HG02970 (cell line): ENCODE measurements around the gene SHISA7.

Experiments
- ATAC-seq: cut with Tn5 transposase; IDR thresholded peaks from one replicate; pipeline ENCODE4 v1.9.1; 2021; ENCODE audit warnings: mild to moderate bottlenecking, moderate library complexity, moderate number of reproducible peaks; ENCODE audit not compliant: unreplicated experiment, low FRiP score

SHISA7 gene

GRCh38 chr19:55464039-55464661, 21.1 kb upstream of the SHISA7 start:
- ATAC-seq: no peak

DNA sequence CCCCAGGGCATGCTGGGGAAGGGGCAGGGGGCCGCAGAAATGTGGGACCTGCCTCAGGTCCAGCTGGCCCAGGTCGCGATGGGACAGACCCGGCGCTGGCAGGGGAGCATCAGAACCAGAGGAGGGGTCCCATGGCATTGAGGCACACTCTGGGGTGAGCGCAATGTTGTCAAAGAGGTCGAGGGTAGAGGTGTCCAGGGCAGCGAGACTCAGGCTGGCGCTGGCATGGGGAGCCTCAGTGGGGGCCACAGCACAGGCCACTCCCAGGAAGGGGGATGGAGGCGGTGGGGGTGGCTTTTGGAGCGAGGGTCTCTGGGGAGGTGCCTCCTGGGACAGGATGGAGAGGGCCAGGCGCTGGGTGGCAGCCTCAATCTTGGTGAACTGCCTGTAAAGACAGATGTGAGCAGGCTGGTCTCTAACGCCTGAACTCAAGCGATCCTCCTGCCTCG, 20.5 kb upstream of the SHISA7 start:
- no peak for ATAC-seq

GRCh38 chr19:55462722-55463121, 19.6 kb upstream of the SHISA7 start:
- ATAC-seq: no peak

DNA sequence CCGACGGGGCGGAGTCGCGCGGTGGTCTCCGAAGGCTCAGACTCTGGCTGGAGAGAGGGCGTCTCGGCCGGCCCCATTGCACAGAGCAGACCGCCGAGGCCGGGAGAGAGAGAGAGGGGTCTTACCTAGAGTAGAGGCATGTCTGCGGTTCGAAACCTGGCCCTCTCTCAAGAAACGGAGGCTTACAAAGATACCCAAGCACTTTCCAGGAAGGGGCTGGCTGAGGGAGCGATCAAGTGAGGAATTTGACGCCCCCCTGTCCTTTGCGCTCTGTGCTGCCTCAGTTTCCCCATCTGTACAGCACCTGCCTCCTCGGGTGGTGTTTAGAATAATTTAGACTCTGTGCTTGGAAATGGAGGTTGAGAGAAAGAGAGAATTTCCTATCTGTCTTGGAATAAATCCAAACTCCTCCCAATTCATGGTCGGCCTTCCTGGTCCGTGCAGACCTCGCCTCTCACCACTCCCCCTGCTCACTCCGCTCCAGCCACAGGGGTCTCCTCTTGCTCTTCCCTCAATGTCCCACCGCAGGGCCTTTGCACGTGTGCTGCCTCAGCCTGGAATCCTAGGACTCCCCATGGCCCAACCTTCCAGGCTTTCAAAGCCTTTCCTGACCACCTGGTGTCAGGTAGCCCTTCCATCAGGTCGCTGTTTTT, 19.0 kb upstream of the SHISA7 start:
- ATAC-seq: no peak

GRCh38 chr19:55461259-55461973, 18.3 kb upstream of the SHISA7 start, which contains the start of gene ISOC2:
ISOC2 (minus strand) TSS chr19:55461642; CDS start chr19:55456486, 5,156 bp downstream.
- ATAC-seq: peak; percentile 90

GRCh38 chr19:55460670-55461258, 17.7 kb upstream of the SHISA7 start:
- ATAC-seq: no peak

- ATAC-seq: no peak
These were observed 17.0 kb upstream of the SHISA7 start for GRCh38 chr19:55459950-55460657.

DNA sequence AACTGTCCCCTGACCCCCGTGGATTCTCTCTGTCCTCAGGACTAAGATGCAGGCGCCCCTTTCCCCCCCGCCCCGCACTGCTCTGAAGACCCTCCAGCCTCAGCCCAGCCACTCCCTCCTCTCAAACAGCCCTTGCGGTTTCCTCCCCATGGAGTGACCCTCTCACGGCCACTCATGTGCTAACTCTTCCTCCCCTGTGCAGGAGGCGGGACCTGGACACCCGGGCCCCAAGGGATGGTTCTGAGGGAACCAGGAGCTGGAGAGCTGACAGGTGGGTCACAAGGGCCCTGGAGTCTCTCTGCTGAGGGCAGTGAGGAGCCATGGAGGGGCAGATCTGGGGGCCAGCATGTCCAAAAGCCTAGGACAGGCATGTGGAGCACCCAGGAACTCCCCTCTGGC, 16.4 kb upstream of the SHISA7 start:
- no peak for ATAC-seq

DNA sequence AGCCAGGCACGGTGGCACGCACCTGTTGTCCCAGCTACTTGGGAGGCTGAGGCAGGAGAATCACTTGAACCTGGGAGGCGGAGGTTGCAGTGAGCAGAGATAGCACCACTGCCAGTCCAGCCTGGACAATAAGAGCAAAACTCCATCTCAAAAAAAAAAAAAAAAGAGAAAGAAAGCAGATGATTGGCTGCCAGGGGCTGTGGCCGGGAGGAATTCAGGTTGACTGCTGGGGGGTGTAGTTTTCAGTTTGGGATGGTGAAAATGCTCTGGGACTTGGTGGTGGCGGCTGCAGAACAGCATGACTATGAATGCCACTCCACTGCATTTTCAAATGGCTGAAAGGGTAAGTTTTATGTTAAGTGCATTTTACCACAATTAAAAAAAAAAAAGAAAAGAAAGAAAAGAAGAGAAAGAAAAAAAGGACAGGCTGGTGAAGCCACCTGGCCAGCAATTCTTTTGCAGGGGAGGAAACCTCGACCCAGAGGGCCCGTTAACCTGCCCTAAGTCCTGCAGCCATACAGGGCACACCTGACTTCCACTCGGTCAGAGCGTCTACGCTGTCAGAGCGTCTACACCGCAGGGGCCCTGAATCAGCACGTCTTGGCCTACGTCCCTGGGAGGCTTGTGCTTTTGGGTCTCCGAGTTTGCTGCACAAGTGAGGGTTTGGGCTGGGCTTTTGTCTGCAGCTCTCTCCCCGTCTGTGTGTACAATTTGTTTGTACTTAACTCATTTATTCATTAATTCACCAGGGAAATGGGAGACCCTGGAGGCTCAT, 14.8 kb upstream of the SHISA7 start:
- ATAC-seq: no peak

DNA sequence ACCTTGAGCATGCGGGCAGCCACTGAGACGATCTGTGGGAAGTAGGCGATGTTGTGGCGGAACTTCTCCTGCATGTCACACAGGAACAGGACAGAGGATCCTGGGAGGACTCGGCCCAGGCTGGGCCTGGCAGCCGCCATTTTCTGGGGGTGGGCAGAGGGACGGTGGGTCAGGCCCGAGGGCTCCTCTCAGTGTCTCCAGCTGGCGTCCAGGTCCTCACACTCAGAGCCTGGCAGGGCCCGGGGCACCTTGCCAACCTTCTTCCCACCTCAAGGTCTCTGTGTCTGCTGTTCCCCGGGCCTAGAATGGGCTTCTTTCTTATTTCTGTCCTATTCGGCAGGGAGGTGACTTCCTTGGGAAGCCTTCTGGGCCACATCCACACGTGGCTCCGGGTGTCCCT, 13.2 kb upstream of the SHISA7 start:
- ATAC-seq: no peak

DNA sequence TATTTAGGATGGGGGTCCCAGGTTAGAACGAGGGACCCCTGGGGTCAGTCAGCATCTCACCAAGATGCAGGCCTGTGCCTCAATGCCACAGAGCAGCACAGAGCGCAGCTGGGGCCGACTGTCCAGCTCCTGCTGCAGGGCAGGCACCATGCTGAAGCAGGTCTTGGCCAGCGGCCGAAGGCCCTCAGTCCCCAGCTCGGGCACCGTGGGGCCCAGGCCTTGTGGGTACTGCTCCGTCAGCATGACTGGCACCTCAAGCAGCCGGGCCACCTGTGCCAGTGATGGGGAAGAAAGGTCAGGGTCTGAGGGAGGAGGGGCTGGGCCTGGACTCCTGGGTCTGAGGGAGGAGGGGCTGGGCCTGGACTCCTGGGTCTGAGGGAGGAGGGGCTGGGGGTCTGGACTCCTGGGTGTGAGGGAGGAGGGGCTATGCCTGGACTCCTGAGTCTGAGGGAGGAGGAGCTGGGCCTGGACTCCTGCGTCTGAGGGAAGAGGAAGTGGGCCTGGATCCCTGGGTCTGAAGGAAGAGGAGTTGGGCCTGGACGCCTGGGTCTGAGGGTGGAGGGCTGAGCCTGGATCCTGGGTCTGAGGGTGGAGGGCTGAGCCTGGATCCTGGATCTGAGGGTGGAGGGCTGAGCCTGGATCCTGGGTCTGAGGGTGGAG, 12.6 kb upstream of the SHISA7 start:
- ATAC-seq: no peak

DNA sequence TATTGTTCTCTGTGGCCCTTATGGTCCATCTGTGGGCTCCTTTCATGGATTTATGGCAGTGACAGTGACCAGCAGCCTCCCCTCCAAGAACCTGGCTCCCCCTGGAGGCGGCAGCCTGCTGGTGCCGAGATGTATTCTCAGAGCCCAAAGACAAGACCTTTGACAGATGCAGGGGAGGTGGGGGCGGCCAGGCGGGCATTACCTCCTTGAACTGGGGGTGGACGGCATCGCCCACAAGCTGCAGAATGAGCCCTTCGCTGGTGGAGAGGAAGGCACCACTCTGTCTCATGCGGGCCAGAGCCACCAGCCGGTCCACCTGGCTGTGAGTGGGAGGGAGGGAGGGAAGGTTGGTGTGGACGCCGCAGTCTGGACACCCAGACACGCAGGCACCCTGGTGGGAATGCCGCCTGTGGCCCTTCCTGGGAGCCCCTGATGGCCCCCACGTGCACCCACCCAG, 11.7 kb upstream of the SHISA7 start:
- ATAC-seq: no peak

DNA sequence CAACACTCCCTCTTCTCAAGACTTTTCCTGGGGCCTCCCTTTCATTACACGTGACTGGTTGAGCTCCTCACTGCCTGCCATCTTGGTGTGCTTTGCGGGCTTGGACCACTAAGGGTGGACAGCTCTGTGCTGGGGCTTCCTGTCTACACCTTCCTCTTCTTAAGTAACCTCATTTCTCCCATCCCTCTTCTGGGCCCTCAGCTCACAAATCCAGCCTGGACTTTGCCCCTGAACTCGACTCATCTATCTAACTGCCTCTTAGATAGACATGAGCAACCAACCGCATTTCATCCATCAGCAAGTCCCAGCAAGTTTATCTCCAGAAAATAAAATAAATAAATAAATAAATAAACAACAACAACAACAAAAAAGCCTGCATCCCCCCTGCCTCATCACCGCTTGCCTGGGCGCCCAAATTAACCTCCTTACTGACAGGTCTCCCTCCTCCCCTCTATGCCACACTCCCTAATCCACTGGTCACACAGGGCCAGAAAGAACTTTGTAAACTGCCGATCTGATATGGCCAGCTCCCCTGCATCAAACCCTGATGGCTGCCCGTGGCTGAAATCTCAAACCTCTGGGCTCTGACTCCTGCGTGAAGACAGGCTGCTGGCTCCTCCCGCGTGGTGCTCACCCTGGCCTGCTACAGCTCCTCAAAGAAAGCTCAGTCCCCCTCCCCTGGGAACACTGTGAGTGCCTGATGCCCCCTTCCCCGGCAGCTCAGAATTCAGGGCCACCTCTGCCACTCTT, 10.6 kb upstream of the SHISA7 start:
- no peak for ATAC-seq

DNA sequence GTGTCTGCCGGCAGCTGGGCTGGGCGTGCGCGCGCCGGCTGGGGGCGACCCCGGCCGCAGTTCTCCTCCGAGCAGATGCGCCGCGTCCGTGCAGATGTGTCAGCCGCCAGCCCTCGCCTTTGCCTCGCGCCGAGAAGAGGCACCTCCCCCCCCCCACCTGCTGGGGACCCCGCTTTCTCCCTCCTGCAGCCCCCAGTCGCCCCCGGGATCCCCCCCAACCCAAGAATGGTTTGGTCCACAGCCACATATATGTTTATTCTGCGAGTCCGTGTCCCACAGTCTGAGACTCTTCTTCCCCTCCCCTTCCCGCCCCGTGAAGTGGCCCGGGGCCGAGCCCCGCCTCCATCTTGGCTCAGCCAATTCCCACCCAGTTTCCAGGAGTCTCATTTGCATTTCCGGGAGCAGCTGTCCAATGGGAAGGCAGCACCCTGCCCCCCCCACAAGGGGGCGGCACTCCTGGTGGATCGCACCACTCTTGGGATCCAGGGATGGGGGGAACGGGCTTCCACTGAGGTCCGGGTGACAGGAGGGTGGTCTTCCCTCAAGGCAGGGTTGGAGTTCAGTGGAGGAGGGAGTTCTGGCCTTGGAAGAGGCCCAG, 9.7 kb upstream of the SHISA7 start:
- no peak for ATAC-seq

DNA sequence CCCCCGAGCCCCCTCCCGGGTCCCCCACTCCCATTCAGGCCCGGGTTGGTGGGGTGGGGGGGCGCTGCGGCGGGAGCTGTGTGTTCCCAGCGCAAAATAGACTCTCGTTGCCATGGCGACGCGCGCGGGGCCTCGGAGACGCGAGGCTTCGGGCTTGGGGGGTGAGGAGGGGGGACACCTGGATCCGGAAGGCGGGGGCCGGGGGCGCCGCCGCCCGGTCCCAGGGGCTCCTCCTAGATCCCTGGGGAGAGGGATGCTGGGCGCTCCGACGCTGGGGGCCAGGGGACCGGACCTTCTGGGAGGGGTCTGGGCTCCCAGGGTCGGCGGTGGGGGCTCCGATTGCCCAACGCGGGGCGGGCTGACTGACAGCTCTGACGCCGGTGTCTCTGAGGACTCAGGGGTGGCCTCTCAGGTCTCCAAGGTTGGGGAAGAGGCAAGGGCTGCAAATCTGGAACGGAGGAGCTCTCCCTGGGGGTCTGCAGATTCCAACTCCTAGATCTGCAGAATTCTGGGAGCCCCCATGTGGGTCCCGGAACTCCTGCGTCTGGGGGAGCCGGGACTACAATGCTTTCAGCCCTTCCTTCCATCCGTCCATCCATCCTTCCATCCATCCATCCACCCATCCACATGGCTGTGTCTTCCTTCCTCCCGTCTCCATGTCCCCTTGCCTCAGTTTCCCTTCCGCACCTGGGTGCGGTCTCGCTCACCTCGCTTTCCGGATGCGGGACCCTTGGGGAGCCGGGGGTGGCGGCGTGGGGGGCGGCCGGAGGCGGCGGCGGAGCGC, 9.1 kb upstream of the SHISA7 start:
- no peak for ATAC-seq

- ATAC-seq: no peak
These were observed 8.3 kb upstream of the SHISA7 start for GRCh38 chr19:55451163-55451964.

GRCh38 chr19:55449469-55449868, 6.4 kb upstream of the SHISA7 start:
- ATAC-seq: no peak
